GM21423 (cell line): ENCODE data around the gene STK17A.
"Not testable (repeated sequence)": the region's sequence is repeated elsewhere in the genome, so short reads cannot be mapped to it uniquely, and the experiment has no call there.

Source experiments
- ATAC-seq: cut with Tn5 transposase; IDR thresholded peaks from one replicate; pipeline ENCODE4 v1.9.1; 2021; ENCODE audit warnings: mild to moderate bottlenecking, moderate library complexity; ENCODE audit not compliant: unreplicated experiment

The STK17A gene

DNA sequence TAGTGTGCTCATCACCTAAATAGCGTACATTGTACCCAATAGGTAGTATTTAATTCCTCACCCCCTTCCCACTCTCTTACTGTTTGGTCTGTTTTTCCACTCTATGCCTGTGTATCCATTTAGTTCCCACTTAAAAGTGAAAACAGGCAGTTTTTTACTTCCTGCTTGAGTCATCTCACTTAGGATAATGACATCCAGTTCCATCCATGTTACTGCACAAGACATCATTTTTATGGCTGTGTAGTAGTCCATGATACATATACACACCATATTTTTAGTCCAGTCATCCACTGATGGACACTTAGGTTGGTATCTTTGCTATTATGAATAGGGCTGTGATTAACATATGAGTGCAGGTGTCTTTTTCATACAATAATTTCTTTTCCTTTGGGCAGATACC lies 10.1 kb downstream of the STK17A start:
- no peak for ATAC-seq

DNA sequence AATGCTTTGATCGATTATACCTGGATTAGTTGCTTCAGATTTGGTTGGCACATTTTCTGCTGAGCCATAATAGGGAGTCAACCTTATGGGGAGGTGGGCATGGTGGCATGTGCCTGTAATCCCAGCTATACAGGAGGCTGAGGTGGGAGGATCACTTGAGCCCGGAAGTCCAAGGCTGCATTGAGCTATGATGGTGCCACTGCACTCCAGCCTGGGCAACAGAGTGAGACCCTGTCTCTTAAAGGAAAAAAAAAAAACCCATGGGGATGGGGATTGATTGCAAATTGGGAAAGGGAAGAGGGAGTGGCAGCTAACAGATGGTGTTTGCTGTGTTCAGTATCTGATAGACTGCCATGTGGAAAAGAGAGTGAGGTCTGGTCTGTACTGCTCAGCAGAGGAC lies 11.1 kb downstream of the STK17A start:
- no peak for ATAC-seq

DNA sequence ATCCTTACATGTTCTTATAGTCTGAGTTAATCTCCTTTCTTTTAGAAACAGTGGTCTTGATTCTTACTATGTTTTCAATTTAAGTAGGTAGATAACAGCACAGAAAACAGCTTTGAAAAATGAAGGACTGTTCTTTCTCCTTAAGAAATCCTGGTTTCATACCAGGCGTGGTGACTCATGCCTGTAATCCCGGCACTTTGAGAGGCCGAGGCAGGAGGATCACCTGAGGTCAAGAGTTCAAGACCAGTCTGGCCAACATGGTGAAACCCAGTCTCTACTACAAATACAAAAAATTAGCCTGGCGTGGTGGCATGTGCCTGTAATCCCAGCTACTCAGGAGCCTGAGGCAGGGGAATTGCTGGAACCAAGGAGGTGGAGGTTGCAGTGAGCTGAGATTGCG lies 13.5 kb downstream of the STK17A start:
- ATAC-seq = not testable (repeated sequence)

DNA sequence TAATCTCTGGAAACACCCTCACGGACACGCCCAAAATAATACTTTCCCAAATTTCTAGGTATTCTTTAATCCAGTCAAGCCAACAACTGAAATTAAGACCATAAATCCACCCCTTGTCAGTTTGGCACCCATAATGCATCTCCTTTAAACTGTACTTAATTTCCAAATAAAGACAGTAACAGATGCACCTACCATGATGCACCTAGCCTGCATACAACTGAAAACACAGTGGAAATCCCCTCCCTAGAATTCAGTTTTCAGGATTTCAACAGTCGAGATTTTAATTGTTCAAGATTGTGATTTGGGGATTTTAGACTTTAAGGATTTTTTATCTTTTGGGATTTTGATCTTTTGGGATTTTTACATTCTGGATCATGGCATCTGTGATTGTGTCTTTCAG lies 17.1 kb downstream of the STK17A start:
- no peak for ATAC-seq

DNA sequence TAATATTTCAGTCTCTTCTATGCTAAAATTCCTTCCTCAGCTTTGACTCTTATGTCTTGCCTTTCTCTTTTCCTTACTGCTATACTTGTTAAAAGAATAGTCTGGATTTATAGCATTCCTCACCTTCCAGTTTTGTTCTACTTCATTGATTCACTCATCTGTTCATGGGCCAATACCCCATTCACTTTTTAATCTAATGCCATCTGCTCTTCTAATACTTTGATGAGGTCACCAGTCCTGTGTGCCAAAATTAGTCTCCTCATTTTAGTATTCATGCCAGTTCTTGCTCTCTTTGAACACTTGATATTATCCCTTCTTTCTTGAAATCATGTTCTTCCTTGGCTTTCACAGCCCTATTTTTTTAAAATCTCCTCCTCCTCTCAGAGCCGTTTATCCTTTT lies 19.3 kb downstream of the STK17A start:
- no peak for ATAC-seq

DNA sequence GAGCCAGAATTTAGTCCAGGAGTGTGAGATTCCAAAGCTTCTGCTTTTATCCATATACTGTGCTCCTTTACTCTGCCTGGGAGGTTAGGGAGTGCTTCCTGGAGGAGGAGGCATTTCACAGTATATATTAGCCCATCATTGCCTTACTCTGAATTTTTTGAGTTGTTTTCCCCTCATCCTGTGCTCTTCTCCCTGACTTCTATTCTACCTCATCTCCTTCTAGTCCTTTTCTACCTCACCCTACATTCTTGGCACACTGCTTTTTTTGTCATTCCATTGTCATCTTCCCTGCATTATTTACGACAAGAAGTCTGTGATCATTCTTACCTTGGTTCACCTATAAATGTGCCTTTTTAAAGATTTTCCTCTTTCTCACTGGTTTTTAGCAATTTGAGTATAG lies 21.3 kb downstream of the STK17A start:
- ATAC-seq = no peak

DNA sequence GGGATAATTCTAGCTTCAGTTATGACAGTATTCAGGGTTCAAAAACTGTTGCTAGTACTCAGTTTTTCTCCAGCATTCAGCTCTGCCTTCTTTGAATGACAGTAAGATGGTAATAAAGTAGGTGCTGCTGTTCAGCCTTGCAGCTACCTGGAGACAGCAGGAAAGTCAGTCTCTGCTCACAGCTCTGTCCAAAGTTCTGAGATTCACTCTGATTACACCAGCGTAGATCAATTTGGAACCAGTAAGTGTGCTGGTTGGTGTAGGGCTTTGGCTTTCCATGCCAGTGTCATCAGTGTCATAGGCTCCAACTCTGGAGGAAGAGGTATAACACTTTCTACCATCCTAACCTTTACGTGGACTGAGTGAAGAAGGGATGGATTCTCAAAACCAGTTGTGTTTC lies 26.2 kb downstream of the STK17A start:
- no peak for ATAC-seq

DNA sequence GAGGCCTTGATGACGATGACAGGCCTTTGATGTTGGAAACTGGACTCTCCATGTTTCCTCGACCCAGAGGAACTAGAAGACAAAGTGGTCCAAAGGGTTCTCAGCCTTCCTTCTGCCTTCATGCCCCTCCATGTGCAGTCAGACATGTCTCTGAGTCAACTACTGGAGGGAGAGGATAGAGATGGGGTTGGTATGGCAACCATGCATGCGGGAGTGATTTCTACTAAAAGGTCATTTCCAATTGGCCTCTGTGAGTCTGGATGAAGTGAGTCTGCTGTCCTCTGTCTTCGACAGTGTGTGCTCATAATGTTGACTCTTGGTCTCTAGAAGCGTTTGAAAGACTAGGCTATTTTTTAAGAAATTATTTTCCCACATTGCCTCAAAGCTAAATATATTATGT lies 29.2 kb downstream of the STK17A start:
- no peak for ATAC-seq

DNA sequence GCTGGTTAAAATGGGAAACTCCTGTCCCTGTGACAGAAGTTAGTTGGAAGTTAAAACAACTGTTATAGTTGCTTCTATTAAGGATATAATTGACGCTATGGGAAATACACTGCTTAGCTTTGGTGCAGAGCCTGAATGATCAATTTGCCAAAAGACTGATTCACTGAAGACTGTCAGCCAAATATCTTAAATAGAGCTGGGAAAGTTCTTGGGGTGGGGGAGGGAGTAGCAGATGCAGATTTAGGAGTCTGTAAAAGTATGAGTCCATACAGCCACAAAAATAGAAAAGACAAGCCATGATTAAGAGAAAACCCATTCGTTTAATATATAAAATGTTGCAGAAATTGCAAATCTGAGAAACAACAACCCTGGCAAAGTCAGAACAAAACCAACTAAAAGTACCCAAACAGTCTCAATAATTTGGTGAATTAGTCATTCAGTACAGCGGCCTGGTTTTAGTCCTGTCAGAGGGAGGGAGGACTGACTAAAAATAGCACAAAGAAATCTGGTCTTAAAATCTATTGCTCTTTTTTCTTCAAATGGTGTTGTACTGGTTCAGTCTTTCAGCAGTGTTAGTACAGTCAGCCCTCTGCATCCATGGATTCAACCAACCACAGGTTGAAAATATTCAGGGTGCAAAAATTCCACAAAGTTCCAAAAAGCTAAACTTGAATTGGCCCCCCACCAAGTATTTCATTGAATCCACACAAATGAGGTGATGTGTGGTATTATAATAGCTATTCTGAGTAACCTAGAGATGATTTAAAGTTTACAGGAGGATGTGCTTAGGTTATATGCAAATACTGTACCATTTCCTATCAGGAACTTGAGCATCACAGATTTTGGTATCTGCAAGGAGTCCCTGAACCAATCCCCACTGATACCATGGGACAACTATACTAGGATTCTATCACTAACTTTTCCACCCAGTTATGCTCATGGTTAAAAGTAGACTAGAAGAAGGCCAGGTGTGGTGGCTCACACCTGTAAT lies 30.0 kb downstream of the STK17A start:
- no peak for ATAC-seq

DNA sequence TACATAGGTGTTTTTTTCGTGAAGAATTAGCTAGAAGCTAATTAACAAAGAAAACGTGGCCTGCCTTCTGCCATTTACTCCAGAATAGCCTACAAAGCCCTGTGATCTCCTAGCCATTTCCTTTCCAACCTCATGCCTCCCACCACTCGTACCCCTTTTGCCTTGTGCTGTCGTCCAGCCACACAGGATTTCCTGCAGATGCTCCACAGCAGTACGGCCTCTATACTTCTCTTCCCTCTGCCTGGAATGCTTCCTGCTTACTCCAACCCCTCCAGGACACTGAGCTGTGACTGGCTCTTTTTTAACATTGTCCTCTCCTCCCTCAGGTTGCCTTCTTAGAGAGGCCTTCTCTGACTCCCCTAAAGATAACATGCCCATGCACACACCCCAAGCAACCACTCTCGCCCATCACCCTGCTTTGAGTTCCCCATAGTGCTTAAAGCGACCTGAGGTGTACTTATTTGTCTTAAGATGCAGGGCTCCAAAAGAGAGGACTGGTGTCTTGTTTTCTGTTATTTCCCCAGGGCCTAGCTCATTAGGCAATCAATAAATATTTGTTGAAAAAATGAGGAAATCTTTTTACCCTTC lies 32.7 kb downstream of the STK17A start:
- no peak for ATAC-seq

DNA sequence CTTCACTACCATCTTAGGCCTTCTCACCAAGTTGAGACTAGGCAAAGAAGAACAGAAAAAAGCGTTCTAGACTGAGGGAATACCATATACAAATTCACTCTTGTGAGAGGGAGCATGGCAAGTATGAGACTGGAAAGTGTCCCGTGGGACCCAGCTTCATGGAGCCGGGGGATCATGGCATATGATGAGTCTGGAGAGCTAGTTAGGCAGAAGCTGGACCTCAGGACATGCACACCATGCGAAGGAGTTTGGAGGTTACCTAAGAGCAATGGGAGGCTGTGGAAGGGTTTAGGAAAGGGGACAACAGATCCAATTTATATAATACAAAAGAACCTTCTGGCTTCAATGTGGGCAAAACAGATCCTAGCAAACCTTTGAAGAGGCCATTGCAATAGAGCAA lies 34.1 kb downstream of the STK17A start:
- no peak for ATAC-seq

DNA sequence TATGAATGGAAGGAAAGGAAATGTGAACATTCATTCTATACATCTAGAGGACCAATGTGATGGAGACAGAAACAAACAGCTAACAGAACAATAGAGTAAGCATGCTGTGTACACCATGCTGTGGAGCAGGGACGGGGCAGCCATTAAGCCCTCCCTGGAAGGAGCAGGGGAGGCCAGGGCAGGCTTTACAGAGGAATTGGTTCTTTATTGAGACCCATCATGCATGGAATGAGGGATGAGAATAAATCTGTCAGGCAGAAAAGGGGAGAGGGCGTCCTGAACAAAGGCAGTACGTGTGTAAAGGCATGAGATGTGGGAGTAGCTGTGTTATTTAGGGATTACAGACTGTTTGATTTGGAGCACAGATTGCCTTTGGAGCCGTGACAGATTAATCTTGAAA lies 35.2 kb downstream of the STK17A start:
- ATAC-seq = no peak

DNA sequence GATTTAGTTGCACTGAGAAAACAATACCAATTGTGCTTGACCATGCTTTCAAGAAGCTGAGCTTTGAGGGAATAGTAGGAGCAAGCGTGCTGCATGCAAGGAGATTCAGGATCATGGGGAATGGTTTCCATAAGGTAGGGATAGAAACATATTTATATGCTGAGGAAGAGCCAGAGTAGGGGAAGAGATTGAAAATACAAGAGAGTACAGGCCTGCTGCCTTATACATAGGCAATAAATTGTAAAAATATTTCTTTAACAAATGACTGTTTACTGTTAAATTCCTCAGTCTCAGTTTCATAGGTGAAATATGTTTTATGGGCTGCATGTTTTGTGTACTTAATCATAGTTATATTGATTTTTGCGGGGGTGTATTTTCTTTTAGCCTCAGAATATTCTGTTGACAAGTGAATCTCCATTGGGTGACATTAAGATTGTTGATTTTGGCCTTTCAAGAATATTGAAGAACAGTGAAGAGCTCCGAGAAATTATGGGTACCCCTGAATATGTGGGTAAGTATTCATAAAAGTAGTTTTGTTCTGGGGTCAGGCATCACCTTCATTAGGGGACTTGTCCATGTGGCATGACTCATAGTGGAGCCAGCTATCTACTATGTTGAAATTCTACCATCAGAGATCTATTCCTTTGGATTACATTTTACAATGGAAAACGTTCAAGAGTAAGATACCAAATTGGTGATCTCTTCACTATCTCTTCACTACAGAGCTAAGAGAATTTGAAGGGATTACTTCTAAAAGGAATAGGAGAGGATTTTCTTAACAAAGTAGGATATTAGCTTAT lies 36.5 kb downstream of the STK17A start:
- ATAC-seq = no peak

DNA sequence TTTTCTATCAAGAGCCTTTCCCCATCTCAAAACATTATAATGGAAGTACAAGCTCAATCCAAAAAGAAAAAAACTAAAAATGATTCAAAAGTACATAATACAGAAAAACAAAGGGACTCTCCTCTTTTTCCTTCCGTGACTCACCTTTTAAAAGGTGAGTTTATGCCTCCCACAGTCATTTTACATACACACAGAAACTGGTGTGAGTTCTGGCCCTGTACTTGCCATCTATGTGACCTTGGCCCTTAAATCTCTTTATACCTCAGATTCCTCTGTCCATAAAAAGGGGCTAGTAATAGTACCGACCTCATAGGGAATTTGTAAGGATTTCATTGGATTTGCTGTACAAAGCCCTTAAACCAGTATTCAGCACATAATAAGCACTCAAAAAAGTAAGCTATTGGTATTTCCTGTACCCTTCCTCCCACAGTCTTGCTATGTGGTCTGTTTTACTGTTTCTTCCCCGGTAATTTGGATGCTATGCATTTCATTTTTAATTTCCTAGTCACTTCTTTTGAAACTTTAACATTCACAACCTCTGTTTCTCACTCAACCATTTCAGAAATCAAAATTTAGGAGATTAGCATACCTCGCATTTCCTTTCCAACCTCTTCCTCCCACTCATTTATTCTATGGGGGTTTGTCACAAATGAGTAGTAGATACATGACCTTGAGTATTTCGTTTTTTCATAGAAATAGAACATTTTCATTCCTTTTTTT lies 39.0 kb downstream of the STK17A start:
- ATAC-seq = no peak

DNA sequence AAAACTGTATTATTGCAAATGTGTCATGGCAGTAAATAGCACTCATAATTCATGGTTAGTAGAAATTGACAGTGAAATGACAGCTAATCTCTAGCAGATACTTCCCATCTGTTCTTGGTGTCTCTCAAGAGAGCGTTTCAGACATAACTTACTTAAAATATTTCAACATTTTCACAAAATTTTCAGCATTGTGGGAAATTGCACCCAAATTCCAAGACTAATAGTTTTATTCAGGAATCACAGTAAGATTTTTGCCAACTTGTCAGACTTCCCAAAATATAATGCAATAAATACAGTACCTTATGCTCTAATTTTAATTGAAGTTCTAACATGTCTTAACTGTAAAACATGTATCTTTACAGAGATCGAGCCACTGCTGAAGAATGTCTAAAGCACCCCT lies 41.2 kb downstream of the STK17A start:
- no peak for ATAC-seq

DNA sequence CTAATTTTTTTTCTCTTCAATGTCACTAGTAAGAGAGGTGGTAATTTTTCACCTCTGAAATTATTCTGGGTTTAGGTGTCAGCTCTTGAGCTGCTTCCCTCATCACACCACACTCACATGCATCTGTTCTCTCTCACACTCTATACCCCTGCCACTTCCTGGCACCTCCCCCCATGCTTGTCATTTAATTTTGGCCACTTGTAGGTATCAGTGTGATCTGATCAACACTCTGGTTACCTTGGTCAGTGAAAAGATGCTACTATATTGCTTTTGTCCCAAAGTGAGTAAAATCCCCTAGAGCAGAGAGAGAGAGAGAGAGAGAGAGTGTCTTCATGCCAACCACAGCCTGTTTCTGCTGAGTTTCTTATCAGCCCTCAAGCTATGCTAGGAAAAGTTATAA lies 42.5 kb downstream of the STK17A start:
- peak; percentile 69 for ATAC-seq

DNA sequence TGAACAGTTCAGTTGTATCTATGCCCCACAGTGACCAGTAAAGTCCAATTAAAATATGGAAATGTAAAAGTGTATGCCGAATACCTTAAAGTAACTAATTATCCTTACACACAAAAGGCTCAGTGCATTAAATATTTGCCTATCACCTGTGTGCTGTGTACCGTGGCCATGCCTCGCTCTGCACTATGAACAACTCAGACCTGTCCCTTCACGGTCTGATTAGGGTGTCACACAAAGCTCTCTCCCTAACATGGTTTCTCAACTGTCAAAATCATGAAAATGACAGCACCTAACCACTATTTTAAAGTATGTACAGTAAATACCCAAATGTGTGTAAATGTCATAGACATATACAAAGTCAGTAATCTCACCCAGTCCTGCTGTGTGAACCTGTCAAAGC lies 43.1 kb downstream of the STK17A start:
- peak; percentile 49 for ATAC-seq

DNA sequence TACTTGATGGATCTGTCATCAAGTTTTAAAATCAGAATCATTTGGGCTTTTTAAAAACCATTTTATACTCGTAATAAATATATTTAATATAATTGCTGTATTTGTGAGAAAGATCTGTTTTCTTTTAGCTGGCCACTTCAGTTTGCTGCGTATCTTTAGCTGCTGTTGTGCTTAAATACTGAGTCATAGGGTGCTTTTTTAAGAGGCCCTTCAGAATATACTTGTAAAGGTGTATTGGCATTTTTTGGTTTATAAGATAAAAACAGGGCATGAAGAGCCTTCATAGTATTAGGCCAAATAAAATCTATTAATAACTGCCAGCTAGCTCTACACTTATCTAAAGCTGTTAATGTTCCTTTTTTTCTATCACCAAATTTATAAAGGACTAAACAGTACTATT lies 43.8 kb downstream of the STK17A start:
- no peak for ATAC-seq

DNA sequence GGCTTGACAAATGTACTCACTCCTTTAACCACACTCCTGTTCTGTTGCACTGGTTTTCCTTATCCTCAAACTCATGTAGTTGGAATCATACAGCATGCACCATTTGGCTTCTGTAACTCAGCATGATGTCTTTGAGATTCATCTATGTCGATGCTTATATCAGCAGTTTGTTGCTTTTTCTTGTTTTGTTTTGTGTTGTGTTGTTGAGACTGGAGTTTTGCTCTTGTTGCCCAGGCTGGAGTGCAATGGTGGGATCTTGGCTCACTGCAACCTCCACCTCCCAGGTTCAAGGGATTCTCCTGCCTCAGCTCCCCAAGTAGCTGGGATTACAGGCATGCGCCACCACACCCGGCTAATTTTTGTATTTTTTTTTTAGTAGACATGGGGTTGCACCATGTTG lies 44.9 kb downstream of the STK17A start:
- not testable (repeated sequence) for ATAC-seq

DNA sequence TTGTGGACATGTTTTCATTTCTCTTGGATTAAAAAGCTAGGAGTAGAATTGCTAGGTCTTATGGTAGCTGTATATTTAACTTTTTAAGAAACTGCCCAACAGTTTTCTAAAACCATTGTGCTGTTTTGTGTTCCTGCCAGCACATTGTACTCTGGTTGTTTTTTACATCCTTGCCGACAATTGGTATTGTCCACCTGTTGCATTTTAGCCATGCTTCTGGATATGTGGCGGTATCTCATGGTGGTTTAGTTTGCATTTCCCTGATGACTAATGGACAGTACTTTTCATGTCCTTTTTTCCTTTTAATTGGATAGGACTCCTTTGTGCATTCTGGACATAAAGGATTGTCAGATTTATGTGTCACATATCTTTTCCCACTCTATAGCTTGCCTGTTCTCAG lies 45.5 kb downstream of the STK17A start:
- ATAC-seq = no peak

DNA sequence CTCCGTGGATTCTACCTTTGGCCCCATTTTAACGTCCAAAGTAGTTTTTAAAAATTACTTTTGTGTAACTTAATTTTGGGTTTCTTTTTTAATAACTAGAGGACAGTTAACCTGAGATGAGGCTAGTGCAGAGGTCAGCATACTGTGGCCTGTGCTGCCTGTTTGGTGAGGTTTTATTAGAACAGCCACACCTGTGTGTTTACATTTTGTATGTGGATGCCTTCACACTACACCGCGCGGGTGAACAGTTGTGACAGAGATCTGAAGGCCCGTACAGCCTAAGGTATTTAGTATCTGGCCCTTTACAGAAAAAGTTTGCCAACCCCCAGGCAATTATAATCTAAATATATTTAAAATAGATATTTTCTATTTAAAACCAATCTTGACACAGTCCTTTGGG lies 46.9 kb downstream of the STK17A start:
- ATAC-seq = no peak
